ENCODE data around the gene DOCK8. TPM values are rescaled to one million over a fixed set of nuclear protein-coding genes. Genes with fewer than 3 reads are reported as not detected.

DOCK8 gene
- total RNA-seq, 2 experiments from 2014 or later = 110 to 114 TPM

DNA sequence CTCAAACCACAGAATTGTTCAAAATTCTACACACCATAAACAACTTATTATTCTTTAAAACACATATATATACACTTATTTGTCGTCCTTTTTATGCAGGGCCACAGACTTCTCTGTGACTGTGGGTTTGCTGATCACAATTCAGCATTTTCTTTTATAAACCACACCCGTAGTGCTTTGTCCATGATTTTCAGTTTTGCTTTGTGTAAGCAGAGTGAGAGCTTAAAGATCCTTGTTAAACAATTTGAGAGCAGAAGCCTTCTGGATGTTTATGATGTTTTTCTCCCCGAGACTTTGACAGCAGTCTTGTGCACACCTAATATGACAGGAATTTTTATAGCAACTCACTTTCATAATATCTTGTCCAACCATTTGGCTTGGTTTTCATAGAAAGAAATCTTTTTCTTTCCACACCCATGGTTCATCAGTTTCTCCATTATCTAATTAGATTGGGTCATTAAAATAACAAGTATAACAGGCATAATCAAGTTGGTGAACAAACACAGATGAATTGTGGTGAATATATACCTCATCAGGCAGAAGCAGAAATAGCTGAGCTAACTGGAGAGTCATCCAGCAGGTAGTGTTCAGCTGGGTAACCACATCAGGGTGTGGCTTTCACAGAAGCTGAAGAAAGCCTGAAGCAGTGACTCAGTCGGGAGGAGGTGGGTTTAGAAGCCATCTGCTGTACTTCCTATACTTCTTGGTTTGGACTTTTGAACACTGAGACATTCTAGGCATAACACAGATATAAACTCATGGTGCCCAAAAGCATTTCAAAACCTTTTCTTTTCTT lies 232.8 kb downstream of the DOCK8 start:
- Mint-ChIP-seq H3K4me3 (no peak overlapping the region), H3K9me3 (no peaks in the 10 kb centered on the region), H3K4me1 (ENCODE audit: low read depth) (peaks cover 23% of the 10 kb centered on the region), H3K27me3 (ENCODE audit: low read depth) (no peaks in the 10 kb centered on the region), H3K27ac (peak overlapping the region; percentile 57), H3K36me3 (ENCODE audit: low read depth) (peaks cover 42% of the 10 kb centered on the region)
- CTCF ChIA-PET = no interaction called here
- peak; percentile 89 for DNase-seq
- intact Hi-C loops (cut with micrococcal nuclease) = loop anchor here (1.0 kb wide), 2 partner anchors 57 to 175 kb away; partner anchors contain the start of gene KANK1

DNA sequence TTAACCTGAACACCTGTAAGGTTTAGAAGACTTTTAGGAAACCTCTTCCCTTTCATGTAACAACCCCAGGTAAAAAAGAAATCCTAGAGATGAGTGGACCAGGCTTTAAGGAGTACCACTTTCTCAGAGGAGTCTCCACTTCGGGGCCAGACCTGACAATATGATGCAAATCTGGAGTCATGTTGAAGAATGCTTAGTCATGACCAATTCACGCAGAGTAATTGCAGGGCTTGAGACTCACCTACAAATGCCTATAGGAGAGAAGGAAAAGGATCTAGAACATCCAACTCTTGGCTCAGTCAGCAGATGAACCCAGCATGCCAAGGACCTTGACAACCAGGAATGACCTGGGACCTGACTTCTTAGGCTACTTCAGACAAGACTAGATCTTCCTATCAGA lies 235.4 kb downstream of the DOCK8 start:
- Mint-ChIP-seq H3K4me3 (no peak overlapping the region), H3K4me1 (ENCODE audit: low read depth) (peaks cover 19% of the 10 kb centered on the region), H3K27ac (peak overlapping the region; percentile 66), H3K36me3 (ENCODE audit: low read depth) (peaks cover 32% of the 10 kb centered on the region), H3K9me3 (no peaks in the 10 kb centered on the region), H3K27me3 (ENCODE audit: low read depth) (no peaks in the 10 kb centered on the region)
- intact Hi-C loops (cut with micrococcal nuclease) = no loop called here
- CTCF ChIA-PET = no interaction called here
- no peak for DNase-seq

DNA sequence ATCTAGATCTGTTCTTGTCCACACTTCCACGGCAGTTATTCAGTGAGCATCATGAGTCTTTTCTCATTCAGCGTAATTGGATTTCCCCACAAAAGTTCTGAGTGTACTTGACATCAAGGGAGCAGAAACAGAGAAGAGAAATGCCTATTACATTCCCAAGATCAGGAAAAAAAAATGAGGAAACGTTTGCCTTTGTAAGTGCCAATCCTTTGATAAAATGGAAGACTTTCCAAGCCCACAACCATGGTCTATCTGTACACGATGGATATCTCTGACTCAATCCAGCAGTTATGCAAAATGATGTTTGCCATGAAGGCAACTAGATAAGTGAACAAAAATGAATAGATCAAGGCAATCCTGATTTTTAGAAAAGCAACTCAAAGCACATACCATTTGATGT lies 235.9 kb downstream of the DOCK8 start:
- DNase-seq = no peak
- H3K9me3 Mint-ChIP-seq = no peaks in the 10 kb centered on the region
- CTCF ChIA-PET = no interaction called here
- intact Hi-C loops (cut with micrococcal nuclease) = no loop called here
- H3K27me3 Mint-ChIP-seq (ENCODE audit: low read depth) = no peaks in the 10 kb centered on the region
- peaks cover 27% of the 10 kb centered on the region for H3K36me3 Mint-ChIP-seq (ENCODE audit: low read depth)
- no peak overlapping the region for H3K27ac Mint-ChIP-seq
- no peak overlapping the region for H3K4me3 Mint-ChIP-seq
- peaks cover 19% of the 10 kb centered on the region for H3K4me1 Mint-ChIP-seq (ENCODE audit: low read depth)

DNA sequence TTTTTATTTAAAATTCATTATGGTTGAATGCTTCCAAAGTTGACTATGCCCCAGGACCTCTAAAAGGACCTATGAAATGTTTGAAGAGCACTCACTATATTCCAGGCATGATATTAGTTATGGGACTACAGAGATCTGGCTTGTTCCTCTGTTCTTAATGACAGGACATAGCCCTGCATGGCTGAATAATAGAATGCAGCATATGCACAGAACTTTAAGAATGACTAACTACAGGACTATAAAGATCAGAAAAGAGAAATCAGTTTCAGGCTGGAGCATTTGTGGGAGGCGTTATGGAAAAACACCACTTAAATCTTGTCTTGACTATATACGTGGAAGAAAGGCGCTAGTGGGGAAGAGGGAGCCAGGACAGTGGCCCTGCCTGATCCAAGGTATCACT lies 239.2 kb downstream of the DOCK8 start:
- no peak overlapping the region for H3K4me3 Mint-ChIP-seq
- DNase-seq = no peak
- H3K4me1 Mint-ChIP-seq (ENCODE audit: low read depth) = no peaks in the 10 kb centered on the region
- peaks cover 14% of the 10 kb centered on the region for H3K36me3 Mint-ChIP-seq (ENCODE audit: low read depth)
- no peaks in the 10 kb centered on the region for H3K9me3 Mint-ChIP-seq
- CTCF ChIA-PET = no interaction called here
- H3K27me3 Mint-ChIP-seq (ENCODE audit: low read depth) = no peaks in the 10 kb centered on the region
- no peak overlapping the region for H3K27ac Mint-ChIP-seq
- intact Hi-C loops (cut with micrococcal nuclease) = no loop called here

DNA sequence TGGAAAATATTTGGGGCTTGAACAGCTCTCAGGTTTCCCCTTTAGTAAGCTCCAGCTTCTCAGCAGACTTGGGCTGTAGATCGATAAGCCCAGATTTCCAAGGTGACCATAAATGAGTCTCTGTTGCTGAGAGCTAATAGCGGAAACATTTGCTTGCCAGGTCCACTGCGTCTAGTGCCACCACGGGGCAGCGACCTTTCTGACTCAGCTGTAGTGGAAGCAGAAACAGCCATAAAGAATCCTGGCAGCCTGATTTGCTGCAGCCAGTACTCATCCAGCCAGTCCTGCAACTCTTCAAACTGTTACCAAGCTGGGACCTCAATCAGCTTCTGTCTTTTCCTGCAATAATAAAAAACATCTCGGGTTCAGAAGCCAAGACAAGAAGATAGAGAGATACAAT lies 241.7 kb downstream of the DOCK8 start:
- no peaks in the 10 kb centered on the region for H3K27me3 Mint-ChIP-seq (ENCODE audit: low read depth)
- H3K27ac Mint-ChIP-seq = no peak overlapping the region
- no peak overlapping the region for H3K4me3 Mint-ChIP-seq
- CTCF ChIA-PET = interaction anchor here (0.8 kb wide), 2 partner anchors 11 to 82 kb away, joined by 3 read pairs; no protein-coding TSS in a partner anchor
- DNase-seq = no peak
- H3K9me3 Mint-ChIP-seq = no peaks in the 10 kb centered on the region
- peaks cover 4% of the 10 kb centered on the region for H3K4me1 Mint-ChIP-seq (ENCODE audit: low read depth)
- intact Hi-C loops (cut with micrococcal nuclease) = no loop called here
- H3K36me3 Mint-ChIP-seq (ENCODE audit: low read depth) = peaks cover 13% of the 10 kb centered on the region

DNA sequence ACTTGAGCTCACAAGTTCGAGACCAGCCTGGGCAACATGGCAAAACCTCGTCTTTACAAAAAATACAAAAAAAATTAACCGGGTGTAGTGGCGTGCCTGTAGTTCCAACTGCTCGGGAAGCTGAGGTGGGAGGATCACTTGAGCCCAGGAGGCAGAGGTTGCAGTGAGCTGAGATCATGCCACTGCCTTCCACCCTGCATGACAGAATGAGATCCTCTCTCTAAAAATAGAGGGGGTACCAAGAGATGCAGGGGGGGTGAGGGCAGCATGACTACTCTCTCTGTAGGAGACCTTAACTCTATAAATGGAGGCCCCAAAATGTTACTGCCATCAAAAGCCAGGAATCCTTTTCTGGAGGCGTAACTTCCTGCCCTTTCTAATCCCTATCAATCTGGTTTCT lies 243.9 kb downstream of the DOCK8 start:
- H3K4me3 Mint-ChIP-seq = no peak overlapping the region
- intact Hi-C loops (cut with micrococcal nuclease) = no loop called here
- DNase-seq = no peak
- H3K9me3 Mint-ChIP-seq = no peaks in the 10 kb centered on the region
- H3K4me1 Mint-ChIP-seq (ENCODE audit: low read depth) = peaks cover 5% of the 10 kb centered on the region
- H3K36me3 Mint-ChIP-seq (ENCODE audit: low read depth) = peaks cover 16% of the 10 kb centered on the region
- CTCF ChIA-PET = no interaction called here
- no peak overlapping the region for H3K27ac Mint-ChIP-seq
- H3K27me3 Mint-ChIP-seq (ENCODE audit: low read depth) = no peaks in the 10 kb centered on the region

DNA sequence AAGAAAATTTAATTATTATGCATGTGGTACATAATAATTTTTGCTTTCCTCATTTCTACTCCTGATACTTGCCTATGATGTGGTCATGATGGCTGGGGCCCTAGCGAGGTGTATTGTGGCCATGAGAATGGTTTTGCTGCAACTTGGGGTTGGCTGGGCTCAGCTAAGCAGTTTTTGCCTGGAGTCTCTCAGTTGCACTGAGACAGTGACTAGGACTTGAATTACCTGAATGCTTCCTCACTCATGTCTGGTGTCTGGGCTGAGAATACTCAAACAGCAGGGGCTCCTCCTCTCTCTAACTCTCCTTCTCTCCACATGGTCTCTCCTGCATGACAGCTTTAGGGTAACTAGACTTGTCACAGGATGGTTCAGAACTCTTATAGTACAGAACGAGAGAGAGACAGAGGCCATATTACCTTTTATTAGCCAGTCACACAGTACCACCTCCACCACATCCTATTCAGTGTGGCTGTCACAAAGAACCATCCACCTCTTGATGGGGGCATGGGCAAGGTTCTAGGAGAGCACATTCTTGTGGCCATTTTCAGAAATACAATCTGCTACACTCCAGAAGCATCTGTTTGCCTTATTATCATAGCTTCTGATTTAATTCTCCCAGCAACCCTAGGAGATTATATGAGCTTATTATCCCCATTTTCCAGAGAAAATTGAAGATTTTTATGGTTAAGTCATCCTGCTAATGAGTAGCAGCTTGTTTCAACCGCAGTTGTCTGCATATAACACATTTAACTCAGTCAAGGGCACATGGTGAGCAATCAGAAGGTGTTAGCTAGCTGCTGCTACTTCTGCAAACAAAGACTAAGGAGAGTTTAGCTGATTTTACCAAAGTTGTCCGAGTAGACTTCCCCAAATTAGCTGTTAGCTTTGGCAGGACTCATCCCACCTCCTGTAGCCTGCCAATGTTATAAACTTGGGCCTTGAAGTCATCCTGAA lies 245.1 kb downstream of the DOCK8 start:
- Mint-ChIP-seq H3K27me3 (ENCODE audit: low read depth) (no peaks in the 10 kb centered on the region), H3K4me1 (ENCODE audit: low read depth) (peaks cover 5% of the 10 kb centered on the region), H3K9me3 (no peaks in the 10 kb centered on the region), H3K36me3 (ENCODE audit: low read depth) (peaks cover 16% of the 10 kb centered on the region), H3K4me3 (no peak overlapping the region), H3K27ac (peak overlapping the region; percentile 72)
- CTCF ChIA-PET = no interaction called here
- DNase-seq = no peak
- intact Hi-C loops (cut with micrococcal nuclease) = no loop called here

DNA sequence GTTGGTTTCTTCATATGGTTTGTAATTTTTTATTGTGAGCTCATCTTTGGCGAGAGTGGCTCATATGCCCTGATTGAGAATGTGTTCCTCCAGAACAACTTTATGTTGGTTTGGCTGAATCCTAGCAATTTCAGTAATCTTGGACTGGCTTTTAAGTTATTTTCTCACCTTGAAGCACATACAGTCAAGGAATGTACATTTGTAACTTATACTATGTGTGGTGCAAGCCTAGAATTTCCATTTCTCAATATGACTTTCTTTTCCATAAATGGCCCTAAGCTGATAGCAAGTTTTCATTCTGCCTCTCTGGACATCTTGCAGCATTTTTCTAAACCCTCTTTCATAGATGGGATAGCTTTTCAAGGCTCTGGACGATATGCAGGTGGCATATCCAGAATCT lies 247.5 kb downstream of the DOCK8 start:
- peak overlapping the region; percentile 44 for H3K27ac Mint-ChIP-seq
- peaks cover 20% of the 10 kb centered on the region for H3K36me3 Mint-ChIP-seq (ENCODE audit: low read depth)
- intact Hi-C loops (cut with micrococcal nuclease) = no loop called here
- H3K4me3 Mint-ChIP-seq = no peak overlapping the region
- CTCF ChIA-PET = no interaction called here
- peaks cover 5% of the 10 kb centered on the region for H3K4me1 Mint-ChIP-seq (ENCODE audit: low read depth)
- no peaks in the 10 kb centered on the region for H3K27me3 Mint-ChIP-seq (ENCODE audit: low read depth)
- H3K9me3 Mint-ChIP-seq = no peaks in the 10 kb centered on the region
- DNase-seq = no peak

DNA sequence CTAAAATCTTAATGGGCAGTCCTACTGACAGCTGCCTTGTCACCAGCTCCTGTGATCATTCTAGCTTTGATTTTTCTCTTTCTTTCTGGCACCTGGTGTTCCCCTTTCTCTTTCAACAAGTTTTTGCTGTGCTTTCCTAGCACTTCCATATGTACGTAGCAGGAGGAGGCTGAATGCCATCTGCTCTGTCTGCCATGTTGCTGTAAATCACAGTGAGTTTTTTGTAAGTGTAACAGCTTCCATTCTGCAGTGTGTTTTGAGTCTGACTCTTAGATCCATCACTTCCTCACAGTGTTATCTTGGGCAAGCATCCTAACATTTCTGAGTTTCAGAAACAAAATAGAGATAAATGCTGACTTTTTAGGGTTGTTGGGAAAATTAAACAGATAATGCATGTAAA lies 247.9 kb downstream of the DOCK8 start:
- DNase-seq = no peak
- no peaks in the 10 kb centered on the region for H3K9me3 Mint-ChIP-seq
- peaks cover 20% of the 10 kb centered on the region for H3K36me3 Mint-ChIP-seq (ENCODE audit: low read depth)
- H3K27me3 Mint-ChIP-seq (ENCODE audit: low read depth) = no peaks in the 10 kb centered on the region
- H3K4me1 Mint-ChIP-seq (ENCODE audit: low read depth) = peaks cover 5% of the 10 kb centered on the region
- no peak overlapping the region for H3K4me3 Mint-ChIP-seq
- intact Hi-C loops (cut with micrococcal nuclease) = no loop called here
- H3K27ac Mint-ChIP-seq = peak overlapping the region; percentile 44
- CTCF ChIA-PET = no interaction called here

DNA sequence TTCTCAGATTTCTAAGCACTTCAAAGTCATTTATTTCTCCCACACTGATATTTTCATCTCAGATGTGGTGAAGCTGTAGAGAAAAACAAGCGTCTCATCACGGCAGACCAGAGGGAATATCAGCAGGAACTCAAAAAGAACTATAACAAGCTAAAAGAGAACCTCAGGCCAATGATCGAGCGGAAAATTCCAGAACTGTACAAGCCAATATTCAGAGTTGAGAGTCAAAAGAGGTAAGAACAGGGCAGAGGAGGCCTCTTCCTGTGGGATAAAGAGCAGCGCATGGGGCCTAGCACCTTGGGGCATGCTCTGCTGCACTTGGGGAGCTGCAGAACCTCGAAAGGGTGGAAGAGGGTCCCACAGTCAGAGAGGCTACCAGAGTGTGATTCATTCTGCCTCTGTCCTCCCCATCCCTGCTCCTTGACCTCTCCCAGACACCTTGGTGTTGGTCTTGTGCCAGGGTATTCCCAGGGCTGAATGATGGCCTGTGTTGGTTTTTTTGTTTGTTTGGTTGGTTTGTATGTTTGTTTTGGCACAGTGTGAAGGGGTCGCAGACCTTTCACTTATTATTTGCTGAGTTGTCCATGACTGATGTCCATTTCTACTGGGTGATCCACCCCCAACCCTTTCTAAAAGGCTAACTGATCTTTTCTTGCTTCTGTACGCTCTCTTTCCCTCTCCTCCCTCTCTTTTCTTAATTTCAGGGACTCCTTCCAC lies 248.9 kb downstream of the DOCK8 start:
- DNase-seq = no peak
- Mint-ChIP-seq H3K4me1 (ENCODE audit: low read depth) (peaks cover 7% of the 10 kb centered on the region), H3K36me3 (ENCODE audit: low read depth) (peaks cover 20% of the 10 kb centered on the region), H3K27me3 (ENCODE audit: low read depth) (no peaks in the 10 kb centered on the region), H3K27ac (no peak overlapping the region), H3K9me3 (no peaks in the 10 kb centered on the region), H3K4me3 (no peak overlapping the region)
- CTCF ChIA-PET = interaction anchor here (0.7 kb wide), 1 partner anchor 260 kb away, joined by 3 read pairs; no protein-coding TSS in a partner anchor
- intact Hi-C loops (cut with micrococcal nuclease) = no loop called here

DNA sequence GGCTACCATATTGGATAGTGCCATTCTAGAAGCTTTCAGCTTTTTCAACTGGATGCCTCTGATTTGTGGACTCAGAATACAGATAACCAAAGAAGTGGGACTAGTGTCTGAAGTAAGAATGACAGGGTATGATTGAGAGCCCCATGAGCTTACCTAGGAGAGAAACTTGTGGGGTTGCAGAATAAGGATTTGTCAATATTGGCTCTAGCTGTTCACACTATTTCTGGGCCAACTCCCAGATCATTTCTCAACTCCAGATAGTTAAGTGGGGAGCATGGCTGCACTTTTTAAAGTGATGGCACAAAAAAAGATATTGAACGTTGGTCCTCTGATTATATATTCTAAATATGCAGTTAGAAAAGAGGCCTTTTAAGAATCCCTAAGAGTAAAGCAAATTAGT lies 252.1 kb downstream of the DOCK8 start:
- Mint-ChIP-seq H3K27ac (no peak overlapping the region), H3K27me3 (ENCODE audit: low read depth) (no peaks in the 10 kb centered on the region), H3K9me3 (no peaks in the 10 kb centered on the region), H3K36me3 (ENCODE audit: low read depth) (peaks cover 14% of the 10 kb centered on the region), H3K4me3 (no peak overlapping the region), H3K4me1 (ENCODE audit: low read depth) (peaks cover 20% of the 10 kb centered on the region)
- no peak for DNase-seq
- CTCF ChIA-PET = interaction anchor here (0.8 to 1.3 kb wide), 2 partner anchors 10 to 45 kb away, joined by 3 to 4 read pairs; no protein-coding TSS in a partner anchor
- intact Hi-C loops (cut with micrococcal nuclease) = no loop called here

All from activated naive CD4-positive, alpha-beta T cell treated with anti-CD3 and anti-CD28 coated beads for 36 hours (primary cell).